Mucosa of stomach (tissue), 1 donor: ENCODE measurements around the gene SHCBP1.

ENCODE experiments used
- H3K27me3 ChIP-seq: one replicate; pipeline ENCODE4 v1.7.0; 2013; ENCODE audit warnings: mild to moderate bottlenecking, low read length; ENCODE audit not compliant: control insufficient read depth, insufficient read depth
- H3K36me3 ChIP-seq: one replicate; pipeline ENCODE4 v1.7.0; 2013; ENCODE audit warnings: low read length; ENCODE audit not compliant: control insufficient read depth, insufficient read depth
- H3K4me1 ChIP-seq: one replicate; pipeline ENCODE4 v1.7.0; 2013; ENCODE audit warnings: mild to moderate bottlenecking, low read length; ENCODE audit not compliant: control insufficient read depth, insufficient read depth
- H3K4me3 ChIP-seq: one replicate; pipeline ENCODE4 v1.7.0; 2013; ENCODE audit warnings: low read length
- H3K9ac ChIP-seq: one replicate; pipeline ENCODE4 v1.7.0; 2013; ENCODE audit warnings: mild to moderate bottlenecking, low read length, moderate library complexity
- H3K9me3 ChIP-seq: one replicate; pipeline ENCODE4 v1.7.0; 2013; ENCODE audit warnings: mild to moderate bottlenecking, low read length, moderate library complexity; ENCODE audit not compliant: control insufficient read depth
- donor health status: Pancreatic carcinoma.

SHCBP1 gene

GRCh38 chr16:46621006-46621933 is at the start of gene SHCBP1:
Gene SHCBP1, minus strand, starts transcription at chr16:46621379. Its CDS starts 20 bp downstream, at chr16:46621359.
- H3K27me3 ChIP-seq = no peaks in the 10 kb centered on the region

GRCh38 chr16:46662123-46662522 is 40.9 kb upstream of the SHCBP1 start:
- Histone ChIP-seq H3K4me3 (no peak overlapping the region), H3K27me3 (no peaks in the 10 kb centered on the region), H3K9me3 (no peaks in the 10 kb centered on the region), H3K4me1 (no peaks in the 10 kb centered on the region), H3K36me3 (peaks cover 11% of the 10 kb centered on the region), H3K9ac (no peak overlapping the region)

More at GRCh38 chr16:46621006-46621933, at the start of gene SHCBP1:
- Histone ChIP-seq H3K4me3 (peak within 1 kb of the TSS; percentile 32), H3K4me1 (peaks cover 7% of the 10 kb centered on the region), H3K9me3 (no peaks in the 10 kb centered on the region), H3K9ac (peak within 1 kb of the TSS; percentile 55), H3K36me3 (no peaks in the 10 kb centered on the region)

GRCh38 chr16:46658925-46659324 is 37.7 kb upstream of the SHCBP1 start:
- H3K27me3 ChIP-seq = no peaks in the 10 kb centered on the region
- peaks cover 11% of the 10 kb centered on the region for H3K36me3 ChIP-seq

GRCh38 chr16:46651305-46651704 is 30.1 kb upstream of the SHCBP1 start:
- Histone ChIP-seq H3K9ac (no peak overlapping the region), H3K4me1 (no peaks in the 10 kb centered on the region), H3K4me3 (no peak overlapping the region), H3K36me3 (no peaks in the 10 kb centered on the region), H3K9me3 (no peaks in the 10 kb centered on the region), H3K27me3 (no peaks in the 10 kb centered on the region)

More at GRCh38 chr16:46658925-46659324, 37.7 kb upstream of the SHCBP1 start:
- no peaks in the 10 kb centered on the region for H3K9me3 ChIP-seq
- no peaks in the 10 kb centered on the region for H3K4me1 ChIP-seq
- no peak overlapping the region for H3K9ac ChIP-seq
- H3K4me3 ChIP-seq = no peak overlapping the region

- Histone ChIP-seq H3K36me3 (no peaks in the 10 kb centered on the region), H3K4me3 (no peak overlapping the region)
These were observed 29.1 kb upstream of the SHCBP1 start for GRCh38 chr16:46650254-46650623.

GRCh38 chr16:46649588-46650253 is 28.5 kb upstream of the SHCBP1 start:
- Histone ChIP-seq H3K27me3 (no peaks in the 10 kb centered on the region), H3K9ac (no peak overlapping the region), H3K4me1 (no peaks in the 10 kb centered on the region), H3K4me3 (no peak overlapping the region), H3K36me3 (no peaks in the 10 kb centered on the region), H3K9me3 (no peaks in the 10 kb centered on the region)

More at GRCh38 chr16:46650254-46650623, 29.1 kb upstream of the SHCBP1 start:
- H3K27me3 ChIP-seq = no peaks in the 10 kb centered on the region
- H3K9ac ChIP-seq = no peak overlapping the region
- H3K9me3 ChIP-seq = no peaks in the 10 kb centered on the region
- no peaks in the 10 kb centered on the region for H3K4me1 ChIP-seq

- Histone ChIP-seq H3K4me1 (no peaks in the 10 kb centered on the region), H3K36me3 (no peaks in the 10 kb centered on the region), H3K9ac (no peak overlapping the region), H3K4me3 (no peak overlapping the region), H3K27me3 (no peaks in the 10 kb centered on the region), H3K9me3 (no peaks in the 10 kb centered on the region)
These were observed 27.5 kb upstream of the SHCBP1 start for GRCh38 chr16:46648656-46649055.

GRCh38 chr16:46638947-46639925 is 18.1 kb upstream of the SHCBP1 start:
- Histone ChIP-seq H3K4me3 (no peak overlapping the region), H3K9ac (no peak overlapping the region), H3K36me3 (no peaks in the 10 kb centered on the region), H3K27me3 (no peaks in the 10 kb centered on the region), H3K9me3 (no peaks in the 10 kb centered on the region), H3K4me1 (no peaks in the 10 kb centered on the region)

- no peaks in the 10 kb centered on the region for H3K9me3 ChIP-seq
These were observed 11.9 kb upstream of the SHCBP1 start for GRCh38 chr16:46632778-46633733.

GRCh38 chr16:46629331-46630219 is 8.4 kb upstream of the SHCBP1 start:
- no peaks in the 10 kb centered on the region for H3K9me3 ChIP-seq
- no peaks in the 10 kb centered on the region for H3K36me3 ChIP-seq
- no peaks in the 10 kb centered on the region for H3K27me3 ChIP-seq
- H3K9ac ChIP-seq = peak overlapping the region; percentile 12
- H3K4me1 ChIP-seq = no peaks in the 10 kb centered on the region
- H3K4me3 ChIP-seq = no peak overlapping the region

More at GRCh38 chr16:46632778-46633733, 11.9 kb upstream of the SHCBP1 start:
- Histone ChIP-seq H3K27me3 (no peaks in the 10 kb centered on the region), H3K4me3 (no peak overlapping the region), H3K9ac (no peak overlapping the region), H3K4me1 (no peaks in the 10 kb centered on the region), H3K36me3 (no peaks in the 10 kb centered on the region)
